B cell (primary cell): ENCODE measurements around the gene CLEC4G. TPM values are rescaled to one million over a fixed set of nuclear protein-coding genes. Genes with fewer than 3 reads are reported as not detected.

Experiments
- ATAC-seq: fragments of 200-7000 bp; cut with Tn5 transposase; one replicate; pipeline ENCODE4 v1.10.0; 2021; ENCODE audit warnings: low read depth, mild to moderate bottlenecking, moderate number of reproducible peaks, moderate library complexity
- CTCF ChIA-PET: fragments of 350-600 bp; sonication (Branson Sonifier 250); formaldehyde crosslinking; loops from one replicate; lab custom pipeline; 2021; ENCODE audit warnings: antibody characterized with exemption, inconsistent platforms; lab: Charles Lee
- POLR2A ChIA-PET: fragments of 350-600 bp; sonication (Branson Sonifier 250); formaldehyde crosslinking; loops from one replicate; lab custom pipeline; 2021; ENCODE audit warnings: antibody characterized with exemption; lab: Charles Lee
- DNase-seq: peaks from one replicate; pipeline ENCODE4 v3.0.0; 2013
- H2AFZ ChIP-seq: 2 replicates; pipeline ENCODE4 v1.6.1; 2012; ENCODE audit warnings: mild to moderate bottlenecking, low read depth, low read length; ENCODE audit not compliant: insufficient read depth, poor library complexity, severe bottlenecking
- H3K27ac ChIP-seq, 2 donors: 1 replicate in 1 of 2; 2 replicates in 1 of 2; pipeline ENCODE4 v1.5.1; 2012 to 2013; ENCODE audit warnings: low read length in 2 of 2, mild to moderate bottlenecking in 2 of 2, moderate library complexity in 1 of 2
- H3K27me3 ChIP-seq, 4 experiments: fragments of 200-600 bp in 1 of 4; sonication (generic) in 1 of 4; replicated peaks in 1 of 4; 1 replicate in 2 of 4; 2 replicates in 2 of 4; pipeline versions ENCODE4 v1.6.1 to v1.7.0; 2013 to 2016; ENCODE audit warnings: low read length in 3 of 4, mild to moderate bottlenecking in 2 of 4, mixed read lengths in 1 of 4, moderate library complexity in 1 of 4; ENCODE audit not compliant: insufficient read depth in 4 of 4, control insufficient read depth in 3 of 4; ENCODE audit errors: control extremely low read depth in 1 of 4
- H3K36me3 ChIP-seq, 2 experiments: replicated peaks in 1 of 2; 1 replicate in 1 of 2; 2 replicates in 1 of 2; pipeline versions ENCODE4 v1.6.1 to v1.7.1; 2013; ENCODE audit warnings: low read length in 1 of 2; ENCODE audit not compliant: insufficient read depth in 2 of 2, control insufficient read depth in 1 of 2; ENCODE audit errors: control extremely low read depth in 1 of 2, extremely low read depth in 1 of 2
- H3K4me1 ChIP-seq, 2 donors: fragments of 200-600 bp in 1 of 2; sonication (generic) in 1 of 2; 1 replicate in 1 of 2; 2 replicates in 1 of 2; pipeline versions ENCODE4 v1.5.1 to v1.6.1; 2013 to 2017; ENCODE audit warnings: low read length in 2 of 2; ENCODE audit not compliant: control insufficient read depth in 2 of 2, insufficient read depth in 2 of 2
- H3K4me2 ChIP-seq: replicated peaks from 2 replicates; pipeline ENCODE3; 2012; ENCODE audit warnings: mild to moderate bottlenecking, low read depth, low read length; ENCODE audit not compliant: poor library complexity, severe bottlenecking
- H3K4me3 ChIP-seq, 5 experiments: fragments of 200-600 bp in 1 of 5; sonication (generic) in 1 of 5; 1 replicate in 3 of 5; 2 replicates in 2 of 5; pipeline versions ENCODE4 v1.5.1 to v1.7.0; 2011 to 2016; ENCODE audit warnings: low read length in 4 of 5, mild to moderate bottlenecking in 4 of 5, low read depth in 2 of 5, control low read depth in 1 of 5, moderate library complexity in 1 of 5; ENCODE audit not compliant: insufficient read depth in 1 of 5; ENCODE audit errors: control extremely low read depth in 1 of 5, extremely low read depth in 1 of 5
- H3K79me2 ChIP-seq: fragments of 200-600 bp; sonication (generic); one replicate; pipeline ENCODE4 v1.6.0; 2016; ENCODE audit warnings: low read length; ENCODE audit not compliant: control insufficient read depth, insufficient read depth
- H3K9ac ChIP-seq: fragments of 200-600 bp; sonication (generic); 2 replicates; pipeline ENCODE4 v1.6.1; 2017; ENCODE audit warnings: mild to moderate bottlenecking, low read length, moderate library complexity
- H3K9me3 ChIP-seq, 3 donors: one replicate each; pipeline versions ENCODE4 v1.6.1 to v1.7.1; 2013; ENCODE audit warnings: low read length in 2 of 3; ENCODE audit not compliant: control insufficient read depth in 2 of 3, insufficient read depth in 1 of 3; ENCODE audit errors: control extremely low read depth in 1 of 3
- H4K20me1 ChIP-seq: 2 replicates; pipeline ENCODE4 v1.6.0; 2012; ENCODE audit warnings: mild to moderate bottlenecking, low read length; ENCODE audit not compliant: insufficient read depth, control insufficient read depth, poor library complexity, severe bottlenecking
- H3K27ac Mint-ChIP-seq: one replicate; pipeline ENCODE4 v1.8.0; 2021; ENCODE audit warnings: mixed read lengths
- H3K27me3 Mint-ChIP-seq: one replicate; pipeline ENCODE4 v1.8.0; 2021; ENCODE audit warnings: mixed read lengths
- H3K4me1 Mint-ChIP-seq: one replicate; pipeline ENCODE4 v1.8.0; 2021; ENCODE audit warnings: mixed read lengths
- H3K4me3 Mint-ChIP-seq: one replicate; pipeline ENCODE4 v1.8.0; 2021; ENCODE audit warnings: mixed read lengths
- H3K9me3 Mint-ChIP-seq: one replicate; pipeline ENCODE4 v1.8.0; 2022; ENCODE audit warnings: mixed read lengths; ENCODE audit not compliant: insufficient read depth
- CTCF ChIP-seq: fragments of 200-600 bp; IDR thresholded peaks from one replicate; pipeline ENCODE4 v1.8.0; 2022; ENCODE audit warnings: antibody characterized with exemption, mild to moderate bottlenecking
- EZH2 ChIP-seq: IDR thresholded peaks from 2 replicates; pipeline ENCODE4 v1.6.1; 2012; ENCODE audit warnings: borderline replicate concordance, low read depth, mild to moderate bottlenecking, moderate library complexity, low read length; ENCODE audit not compliant: insufficient read depth, poor library complexity, severe bottlenecking
- WGBS: methylation state at CpG from one replicate; pipeline ENCODE4 v1.1.5; 2013; ENCODE audit warnings: missing lambda C conversion rate; ENCODE audit not compliant: insufficient coverage; 5-methylcytosine and 5-hydroxymethylcytosine counted together
- intact Hi-C: fragments of 100-400 bp; cut with micrococcal nuclease; formaldehyde crosslinking; loops from one replicate; pipeline ENCODE4 v1.10.0; 2022
- polyA plus RNA-seq: library from polyadenylated mRNA; depleted of rRNA; stranded (reverse); fragments of >200 nt; gene quantifications from 2 replicates; pipeline ENCODE4 v1.2.3, GENCODE V29; 2012
- total RNA-seq, 2 donors: library from RNA; stranded (reverse); fragments of 120-200 nt in 1 of 2; gene quantifications; 1 replicate in 1 of 2; 2 replicates in 1 of 2; pipeline versions ENCODE4 v1.2.3 to v1.2.4, GENCODE V29; 2013 to 2022

CLEC4G gene
- total and polyA plus RNA-seq, 2 donors (not counting 1 experiment from before 2014, with no cell fraction given): 1.3 TPM; not detected in 1

- POLR2A ChIA-PET: interaction anchor here (0.6 to 1.4 kb wide), 3 partner anchors 9 to 41 kb away, joined by 3 read pairs; partner anchors contain the start of gene FCER2
- H3K27ac Mint-ChIP-seq: peak overlapping the region; percentile 62
- 80% methylated on average over 5 of the region's 5 CpGs for WGBS
Observed at GRCh38 chr19:7710616-7711015, 21.3 kb downstream of the CLEC4G start.

More at GRCh38 chr19:7710616-7711015, 21.3 kb downstream of the CLEC4G start:
- peak overlapping the region; percentile 14 for H3K4me3 Mint-ChIP-seq
- H3K4me1 ChIP-seq: peaks cover 70 to 99% of the 10 kb centered on the region in 2 donors
- no peak for TF ChIP-seq EZH2
- no peak for TF ChIP-seq CTCF
- CTCF ChIA-PET: interaction anchor here (1.3 kb wide), 1 partner anchor 30 kb away, joined by 5 read pairs; the partner anchor contains the start of gene TRAPPC5
- no peaks in the 10 kb centered on the region for H3K27me3 ChIP-seq
- no peaks in the 10 kb centered on the region for H3K36me3 ChIP-seq
- H3K9ac ChIP-seq: no peak overlapping the region
- peak overlapping the region; percentile 48 for H3K4me2 ChIP-seq
- H2AFZ ChIP-seq: peak overlapping the region; percentile 6
- H3K27ac ChIP-seq: no peak overlapping the region
- intact Hi-C loops: no loop called here
- ATAC-seq: no peak
- no peaks in the 10 kb centered on the region for H3K27me3 Mint-ChIP-seq
- DNase-seq: no peak
- H3K9me3 ChIP-seq: peaks cover 0 to 7% (median 0%) of the 10 kb centered on the region in 3 donors
- H4K20me1 ChIP-seq: no peaks in the 10 kb centered on the region
- peak overlapping the region in 1 of 5 experiments; percentile 11 for H3K4me3 ChIP-seq
- H3K4me1 Mint-ChIP-seq: peaks cover 66% of the 10 kb centered on the region
- H3K79me2 ChIP-seq: peaks cover 26% of the 10 kb centered on the region
- no peaks in the 10 kb centered on the region for H3K9me3 Mint-ChIP-seq
